Measurements from ENCODE around the gene SP140.
A peak's percentile ranks its signal among the peaks of the same experiment; 100 is the strongest.
"Not testable (repeated sequence)": the region's sequence is repeated elsewhere in the genome, so short reads cannot be mapped to it uniquely, and the experiment has no call there.

Gene SP140

GRCh38 chr2:230234845-230235244 lies 9.3 kb downstream of the SP140 start:
- ATAC-seq (replicated peaks) (peak; percentile 90 to 92), DNase-seq (peak; percentile 19)
- peaks cover 3 to 5% of the 10 kb centered on the region in 2 donors for H3K9me3 Mint-ChIP-seq
- H3K36me3 Mint-ChIP-seq: peaks cover 53 to 64% of the 10 kb centered on the region in 2 donors
- peak overlapping the region; percentile 74 to 79 for H3K4me3 Mint-ChIP-seq
- no peaks in the 10 kb centered on the region for H3K27me3 Mint-ChIP-seq
- H3K4me1 Mint-ChIP-seq: peaks cover 34 to 58% of the 10 kb centered on the region in 2 donors
- H3K27ac Mint-ChIP-seq: peak overlapping the region; percentile 91

- H3K27me3 Mint-ChIP-seq: no peaks in the 10 kb centered on the region
- H3K4me3 Mint-ChIP-seq: no peak overlapping the region
- no peaks in the 10 kb centered on the region for H3K9me3 Mint-ChIP-seq
- ATAC-seq (replicated peaks) (no peak), DNase-seq (no peak)
- peaks cover 11 to 24% of the 10 kb centered on the region in 2 donors for H3K4me1 Mint-ChIP-seq
- H3K36me3 Mint-ChIP-seq: peaks cover 35 to 41% of the 10 kb centered on the region in 2 donors
- H3K27ac Mint-ChIP-seq: no peak overlapping the region
Measured at GRCh38 chr2:230244211-230244610, 18.7 kb downstream of the SP140 start.

- no peak for DNase-seq
- H3K9me3 Mint-ChIP-seq: no peaks in the 10 kb centered on the region
Measured at GRCh38 chr2:230246206-230246605, 20.7 kb downstream of the SP140 start.

GRCh38 chr2:230250231-230250630 lies 24.7 kb downstream of the SP140 start:
- Mint-ChIP-seq H3K27ac (no peak overlapping the region), H3K27me3 (no peaks in the 10 kb centered on the region), H3K4me1 (no peaks in the 10 kb centered on the region), H3K4me3 (no peak overlapping the region), H3K36me3 (peaks cover 4 to 6% of the 10 kb centered on the region in 2 donors), H3K9me3 (no peaks in the 10 kb centered on the region)
- ATAC-seq (replicated peaks): no peak
- DNase-seq: no peak

More at GRCh38 chr2:230246206-230246605, 20.7 kb downstream of the SP140 start:
- Mint-ChIP-seq H3K4me3 (no peak overlapping the region), H3K4me1 (peaks cover 11 to 22% of the 10 kb centered on the region in 2 donors), H3K27ac (no peak overlapping the region), H3K36me3 (peaks cover 22 to 28% of the 10 kb centered on the region in 2 donors), H3K27me3 (no peaks in the 10 kb centered on the region)
- no peak for ATAC-seq (replicated peaks)

GRCh38 chr2:230254152-230254881 lies 28.8 kb downstream of the SP140 start:
- DNase-seq: no peak
- Mint-ChIP-seq H3K27me3 (no peaks in the 10 kb centered on the region), H3K4me1 (peaks cover 19 to 20% of the 10 kb centered on the region in 2 donors), H3K27ac (no peak overlapping the region), H3K9me3 (peaks cover 0 to 2% of the 10 kb centered on the region in 2 donors), H3K36me3 (peaks cover 16 to 30% of the 10 kb centered on the region in 2 donors), H3K4me3 (no peak overlapping the region)
- no peak for ATAC-seq (replicated peaks)

- Mint-ChIP-seq H3K9me3 (peaks cover 16 to 20% of the 10 kb centered on the region in 2 donors), H3K4me1 (peaks cover 39 to 41% of the 10 kb centered on the region in 2 donors), H3K27me3 (no peaks in the 10 kb centered on the region), H3K27ac (peak overlapping the region; percentile 97), H3K4me3 (peak overlapping the region; percentile 69 to 72), H3K36me3 (peaks cover 34 to 48% of the 10 kb centered on the region in 2 donors)
- DNase-seq (no peak), ATAC-seq (replicated peaks) (peak; percentile 54 to 62)
Measured at GRCh38 chr2:230256733-230257332, 31.3 kb downstream of the SP140 start.

- DNase-seq: no peak
- ATAC-seq (replicated peaks): no peak
- peaks cover 50 to 58% of the 10 kb centered on the region in 2 donors for H3K4me1 Mint-ChIP-seq
- no peak overlapping the region for H3K4me3 Mint-ChIP-seq
- peaks cover 46 to 63% of the 10 kb centered on the region in 2 donors for H3K36me3 Mint-ChIP-seq
- peak overlapping the region; percentile 97 for H3K27ac Mint-ChIP-seq
- H3K9me3 Mint-ChIP-seq: peaks cover 16 to 20% of the 10 kb centered on the region in 2 donors
- H3K27me3 Mint-ChIP-seq: no peaks in the 10 kb centered on the region
Measured at GRCh38 chr2:230258483-230258882, 32.9 kb downstream of the SP140 start.

GRCh38 chr2:230262246-230262645 lies 36.7 kb downstream of the SP140 start:
- Mint-ChIP-seq H3K27me3 (no peaks in the 10 kb centered on the region), H3K9me3 (peaks cover 20 to 22% of the 10 kb centered on the region in 2 donors), H3K36me3 (peaks cover 65 to 88% of the 10 kb centered on the region in 2 donors), H3K4me1 (peaks cover 67 to 88% of the 10 kb centered on the region in 2 donors), H3K4me3 (peak overlapping the region; percentile 11 to 57), H3K27ac (peak overlapping the region; percentile 68)
- ATAC-seq (replicated peaks): no peak
- no peak for DNase-seq

GRCh38 chr2:230264945-230265344 lies 39.4 kb downstream of the SP140 start:
- H3K36me3 Mint-ChIP-seq: peaks cover 75 to 88% of the 10 kb centered on the region in 2 donors
- peak overlapping the region; percentile 96 for H3K27ac Mint-ChIP-seq
- H3K4me1 Mint-ChIP-seq: peaks cover 72 to 100% of the 10 kb centered on the region in 2 donors

GRCh38 chr2:230266638-230267037 lies 41.1 kb downstream of the SP140 start:
- Mint-ChIP-seq H3K36me3 (peaks cover 73 to 86% of the 10 kb centered on the region in 2 donors), H3K9me3 (peaks cover 9 to 17% of the 10 kb centered on the region in 2 donors), H3K27me3 (no peaks in the 10 kb centered on the region), H3K4me1 (peaks cover 70 to 99% of the 10 kb centered on the region in 2 donors), H3K4me3 (peak overlapping the region; percentile 36 to 51), H3K27ac (peak overlapping the region; percentile 96)
- ATAC-seq (replicated peaks) (peak; percentile 17 to 24), DNase-seq (no peak)

More at GRCh38 chr2:230264945-230265344, 39.4 kb downstream of the SP140 start:
- DNase-seq; ATAC-seq (replicated peaks); H3K27me3 Mint-ChIP-seq: not testable (repeated sequence)
- Mint-ChIP-seq H3K4me3 (peak overlapping the region; percentile 22 to 41), H3K9me3 (peaks cover 18 to 20% of the 10 kb centered on the region in 2 donors)

- peaks cover 12 to 21% of the 10 kb centered on the region in 2 donors for H3K9me3 Mint-ChIP-seq
- H3K4me3 Mint-ChIP-seq: peak overlapping the region; percentile 40 to 51
- ATAC-seq (replicated peaks) (peak; percentile 55 to 59), DNase-seq (no peak)
- peaks cover 73 to 86% of the 10 kb centered on the region in 2 donors for H3K36me3 Mint-ChIP-seq
- H3K27me3 Mint-ChIP-seq: no peaks in the 10 kb centered on the region
- H3K27ac Mint-ChIP-seq: peak overlapping the region; percentile 96
- H3K4me1 Mint-ChIP-seq: peaks cover 69 to 99% of the 10 kb centered on the region in 2 donors
Measured at GRCh38 chr2:230267059-230267458, 41.5 kb downstream of the SP140 start.

GRCh38 chr2:230267556-230267955 lies 42.0 kb downstream of the SP140 start:
- Mint-ChIP-seq H3K4me1 (peaks cover 66 to 97% of the 10 kb centered on the region in 2 donors), H3K9me3 (peaks cover 13 to 24% of the 10 kb centered on the region in 2 donors), H3K4me3 (peak overlapping the region; percentile 51 to 65), H3K36me3 (peaks cover 73 to 86% of the 10 kb centered on the region in 2 donors), H3K27me3 (no peaks in the 10 kb centered on the region), H3K27ac (peak overlapping the region; percentile 96)
- DNase-seq (peak; percentile 52), ATAC-seq (replicated peaks) (peak; percentile 80 to 86)

GRCh38 chr2:230268606-230269243 lies 43.2 kb downstream of the SP140 start:
- peaks cover 64 to 90% of the 10 kb centered on the region in 2 donors for H3K4me1 Mint-ChIP-seq
- peak overlapping the region; percentile 96 for H3K27ac Mint-ChIP-seq
- peaks cover 14 to 32% of the 10 kb centered on the region in 2 donors for H3K9me3 Mint-ChIP-seq
- H3K36me3 Mint-ChIP-seq: peaks cover 74 to 87% of the 10 kb centered on the region in 2 donors
- H3K4me3 Mint-ChIP-seq: peak overlapping the region; percentile 50 to 53
- peak; percentile 47 to 54 for ATAC-seq (replicated peaks)
- H3K27me3 Mint-ChIP-seq: no peaks in the 10 kb centered on the region
- DNase-seq: peak; percentile 13

GRCh38 chr2:230269715-230270114 lies 44.2 kb downstream of the SP140 start:
- Mint-ChIP-seq H3K36me3 (peaks cover 71 to 84% of the 10 kb centered on the region in 2 donors), H3K27ac (peak overlapping the region; percentile 96), H3K27me3 (no peaks in the 10 kb centered on the region), H3K9me3 (peaks cover 13 to 27% of the 10 kb centered on the region in 2 donors), H3K4me1 (peaks cover 60 to 81% of the 10 kb centered on the region in 2 donors), H3K4me3 (peak overlapping the region; percentile 50 to 66)
- ATAC-seq (replicated peaks): peak; percentile 45 to 50
- DNase-seq: peak; percentile 58

Data from stimulated activated naive B cell treated with anti-CD40 and anti-IgM and Interleukin-4, amounts not matched to agents 10 μg/mL and 1 μg/mL and 100 μg/mL, for 72 hours (primary cell).